GM21825 (cell line): Measurements from ENCODE around the gene AP1B1.
"Not testable (repeated sequence)": the region's sequence is repeated elsewhere in the genome, so short reads cannot be mapped to it uniquely, and the experiment has no call there.

Experiments used
- ATAC-seq: cut with Tn5 transposase; IDR thresholded peaks from one replicate; pipeline ENCODE4 v1.9.1; 2021; ENCODE audit warnings: mild to moderate bottlenecking, moderate library complexity; ENCODE audit not compliant: unreplicated experiment

AP1B1 gene

GRCh38 chr22:29388759-29389090 is 355 bp upstream of the AP1B1 start:
- ATAC-seq: no peak

- ATAC-seq: no peak
Measured at GRCh38 chr22:29386708-29387107, 1.7 kb downstream of the AP1B1 start.

GRCh38 chr22:29385748-29386147 is 2.6 kb downstream of the AP1B1 start:
- ATAC-seq: no peak

GRCh38 chr22:29385151-29385704 is 3.1 kb downstream of the AP1B1 start:
- no peak for ATAC-seq

- no peak for ATAC-seq
Measured at GRCh38 chr22:29383740-29384139, 4.6 kb downstream of the AP1B1 start.

GRCh38 chr22:29382580-29383302 is 5.6 kb downstream of the AP1B1 start:
- no peak for ATAC-seq

GRCh38 chr22:29380856-29381255 is 7.5 kb downstream of the AP1B1 start:
- no peak for ATAC-seq

GRCh38 chr22:29380032-29380781 is 8.2 kb downstream of the AP1B1 start:
- ATAC-seq: no peak

- no peak for ATAC-seq
Measured at GRCh38 chr22:29379258-29379657, 9.1 kb downstream of the AP1B1 start.

- ATAC-seq: no peak
Measured at GRCh38 chr22:29377979-29378378, 10.4 kb downstream of the AP1B1 start.

- not testable (repeated sequence) for ATAC-seq
Measured at GRCh38 chr22:29376705-29377104, 11.7 kb downstream of the AP1B1 start.

GRCh38 chr22:29375398-29376076 is 12.8 kb downstream of the AP1B1 start:
- ATAC-seq: no peak

GRCh38 chr22:29374806-29375205 is 13.6 kb downstream of the AP1B1 start:
- ATAC-seq: not testable (repeated sequence)

- no peak for ATAC-seq
Measured at GRCh38 chr22:29374401-29374800, 14.0 kb downstream of the AP1B1 start.

- ATAC-seq: no peak
Measured at GRCh38 chr22:29370537-29370936, 17.8 kb downstream of the AP1B1 start.

GRCh38 chr22:29369460-29369859 is 18.9 kb downstream of the AP1B1 start:
- no peak for ATAC-seq

- ATAC-seq: no peak
Measured at GRCh38 chr22:29359469-29359868, 28.9 kb downstream of the AP1B1 start.

GRCh38 chr22:29357193-29357890 is 31.0 kb downstream of the AP1B1 start:
- not testable (repeated sequence) for ATAC-seq

- ATAC-seq: no peak
Measured at GRCh38 chr22:29353860-29354259, 34.5 kb downstream of the AP1B1 start.

- no peak for ATAC-seq
Measured at GRCh38 chr22:29353286-29353685, 35.1 kb downstream of the AP1B1 start.

- ATAC-seq: no peak
Measured at GRCh38 chr22:29352778-29353177, 35.6 kb downstream of the AP1B1 start.
